ENCODE data around the gene UBXN10.

Gene UBXN10

GRCh38 chr1:20190256-20191160, 4.6 kb downstream of the UBXN10 start:
- TF ChIP-seq ZFX (IDR thresholded peaks at IDR 0.05; ENCODE audit: borderline replicate concordance) (no peak), CTCF (IDR thresholded peaks at IDR 0.05) (no peak)
- H3K27ac ChIP-seq: no peak overlapping the region

- TF ChIP-seq ZFX (IDR thresholded peaks at IDR 0.05; ENCODE audit: borderline replicate concordance): no peak
- no peak overlapping the region for H3K27ac ChIP-seq
These were observed 5.5 kb downstream of the UBXN10 start for GRCh38 chr1:20191266-20191825.

- no peak overlapping the region for H3K27ac ChIP-seq
- TF ChIP-seq CTCF (IDR thresholded peaks at IDR 0.05) (no peak), ZFX (IDR thresholded peaks at IDR 0.05; ENCODE audit: borderline replicate concordance) (no peak)
These were observed 6.5 kb downstream of the UBXN10 start for GRCh38 chr1:20192364-20192763.

GRCh38 chr1:20192871-20193411, 7.0 kb downstream of the UBXN10 start:
- TF ChIP-seq ZFX (IDR thresholded peaks at IDR 0.05; ENCODE audit: borderline replicate concordance) (no peak), CTCF (IDR thresholded peaks at IDR 0.05) (no peak)
- no peak overlapping the region for H3K27ac ChIP-seq

- TF ChIP-seq CTCF (IDR thresholded peaks at IDR 0.05) (no peak), ZFX (IDR thresholded peaks at IDR 0.05; ENCODE audit: borderline replicate concordance) (no peak)
- H3K27ac ChIP-seq: no peak overlapping the region
These were observed 8.3 kb downstream of the UBXN10 start for GRCh38 chr1:20194224-20194623.

- H3K27ac ChIP-seq: no peak overlapping the region
- peak; percentile 93 for TF ChIP-seq CTCF (IDR thresholded peaks at IDR 0.05)
- TF ChIP-seq ZFX (IDR thresholded peaks at IDR 0.05; ENCODE audit: borderline replicate concordance): no peak
These were observed 9.0 kb downstream of the UBXN10 start for GRCh38 chr1:20194757-20195461.

- no peak for TF ChIP-seq ZFX (IDR thresholded peaks at IDR 0.05; ENCODE audit: borderline replicate concordance)
- peak; percentile 47 for TF ChIP-seq CTCF (IDR thresholded peaks at IDR 0.05)
- H3K27ac ChIP-seq: no peak overlapping the region
These were observed 9.5 kb downstream of the UBXN10 start for GRCh38 chr1:20195462-20195780.

All from 22Rv1 (cell line).